Liver (tissue), 9 donors: ENCODE results near the gene KRTAP5-6. TPM values are rescaled to one million over a fixed set of nuclear protein-coding genes. Genes with fewer than 3 reads are reported as not detected.
A peak's percentile ranks its signal among the peaks of the same experiment; 100 is the strongest.
"Not testable (repeated sequence)": the region's sequence is repeated elsewhere in the genome, so short reads cannot be mapped to it uniquely, and the experiment has no call there.

Experiments
- DNase-seq: peaks from one replicate; pipeline ENCODE4 v3.0.0-alpha.2; 2017; ENCODE audit warnings: low spot score
- H3K27ac ChIP-seq, 2 donors: one replicate each; pipeline ENCODE4 v1.7.0; 2013; ENCODE audit warnings: inconsistent platforms in 2 of 2, low read length in 2 of 2, control low read depth in 1 of 2, low read depth in 1 of 2, mild to moderate bottlenecking in 1 of 2
- H3K27me3 ChIP-seq, 4 donors: one replicate each; pipeline versions ENCODE4 v1.6.1 to v1.7.0; 2013; ENCODE audit warnings: low read length in 3 of 4, inconsistent platforms in 1 of 4, mild to moderate bottlenecking in 1 of 4, moderate library complexity in 1 of 4; ENCODE audit not compliant: control insufficient read depth in 4 of 4, insufficient read depth in 4 of 4
- H3K36me3 ChIP-seq, 4 donors: one replicate each; pipeline versions ENCODE4 v1.6.1 to v1.7.0; 2013; ENCODE audit warnings: low read length in 3 of 4, mild to moderate bottlenecking in 3 of 4, low read depth in 1 of 4, moderate library complexity in 1 of 4; ENCODE audit not compliant: control insufficient read depth in 4 of 4, insufficient read depth in 3 of 4
- H3K4me1 ChIP-seq, 4 donors: one replicate each; pipeline versions ENCODE4 v1.6.1 to v1.7.0; 2013; ENCODE audit warnings: low read length in 3 of 4, mild to moderate bottlenecking in 3 of 4, moderate library complexity in 1 of 4; ENCODE audit not compliant: control insufficient read depth in 4 of 4, insufficient read depth in 4 of 4
- H3K4me3 ChIP-seq, 3 donors: one replicate each; pipeline versions ENCODE4 v1.6.1 to v1.7.0; 2013; ENCODE audit warnings: low read length in 3 of 3, control low read depth in 1 of 3, low read depth in 1 of 3, mild to moderate bottlenecking in 1 of 3
- H3K9ac ChIP-seq, 2 donors: one replicate each; pipeline ENCODE4 v1.7.0; 2013; ENCODE audit warnings: low read length in 2 of 2, mild to moderate bottlenecking in 2 of 2, moderate library complexity in 2 of 2, control low read depth in 1 of 2, low read depth in 1 of 2
- H3K9me3 ChIP-seq, 4 donors: one replicate each; pipeline versions ENCODE4 v1.6.1 to v1.7.0; 2013; ENCODE audit warnings: low read length in 3 of 4; ENCODE audit not compliant: control insufficient read depth in 4 of 4
- FOXA1 ChIP-seq: IDR thresholded peaks from 2 replicates; pipeline ENCODE4 v1.6.1; 2016; ENCODE audit warnings: antibody characterized with exemption
- FOXA2 ChIP-seq: IDR thresholded peaks from 2 replicates; pipeline ENCODE4 v1.6.1; 2016; ENCODE audit warnings: antibody characterized with exemption
- GABPA ChIP-seq, 2 donors: IDR thresholded peaks in 1 of 2; conservative IDR thresholded peaks in 1 of 2; 2 replicates each; pipeline ENCODE4 v1.6.1; 2016; ENCODE audit warnings: antibody characterized with exemption in 2 of 2, mild to moderate bottlenecking in 1 of 2, moderate library complexity in 1 of 2
- HNF4A ChIP-seq, 2 donors: conservative IDR thresholded peaks; 2 replicates each; pipeline ENCODE4 v1.6.1; 2016; ENCODE audit warnings: antibody characterized with exemption in 2 of 2, mild to moderate bottlenecking in 2 of 2
- HNF4G ChIP-seq: IDR thresholded peaks from 2 replicates; pipeline ENCODE4 v1.6.1; 2016; ENCODE audit warnings: antibody characterized with exemption
- JUND ChIP-seq, 2 donors: IDR thresholded peaks; 2 replicates each; pipeline ENCODE4 v1.6.1; 2016; ENCODE audit warnings: antibody characterized with exemption in 2 of 2
- MAX ChIP-seq: IDR thresholded peaks from 2 replicates; pipeline ENCODE4 v1.6.1; 2016; ENCODE audit warnings: antibody characterized with exemption
- RAD21 ChIP-seq, 2 donors: IDR thresholded peaks; 2 replicates each; pipeline ENCODE4 v1.6.1; 2016; ENCODE audit warnings: antibody characterized with exemption in 2 of 2, mild to moderate bottlenecking in 2 of 2
- REST ChIP-seq: IDR thresholded peaks from 2 replicates; pipeline ENCODE4 v1.6.1; 2016; ENCODE audit warnings: antibody characterized with exemption, mild to moderate bottlenecking
- RXRA ChIP-seq, 2 donors: IDR thresholded peaks; 2 replicates each; pipeline ENCODE4 v1.6.1; 2017 to 2018; ENCODE audit warnings: antibody characterized with exemption in 2 of 2, mild to moderate bottlenecking in 1 of 2
- SP1 ChIP-seq: IDR thresholded peaks from 2 replicates; pipeline ENCODE4 v1.6.1; 2018; ENCODE audit warnings: antibody characterized with exemption, mild to moderate bottlenecking
- TAF1 ChIP-seq: conservative IDR thresholded peaks from 2 replicates; pipeline ENCODE4 v1.6.1; 2016; ENCODE audit warnings: antibody characterized with exemption, mild to moderate bottlenecking
- YY1 ChIP-seq: IDR thresholded peaks from 2 replicates; pipeline ENCODE4 v1.6.1; 2016; ENCODE audit warnings: antibody characterized with exemption, mild to moderate bottlenecking
- ZBTB33 ChIP-seq: IDR thresholded peaks from 2 replicates; pipeline ENCODE4 v1.6.1; 2016; ENCODE audit warnings: antibody characterized with exemption
- WGBS: extraction: QIAGEN DNeasy Blood & Tissue Kit; methylation state at CpG from one replicate; pipeline ENCODE4 v1.1.7; 2013; 5-methylcytosine and 5-hydroxymethylcytosine counted together
- polyA plus RNA-seq, 2 donors: library from polyadenylated mRNA; stranded (reverse) in 1 of 2; unstranded in 1 of 2; fragments of 200-250 nt in 1 of 2; fragments of >200 nt in 1 of 2; fragmentation: Nextera tagmentation in 1 of 2; extraction: Ambion mirVana in 1 of 2; gene quantifications; one replicate each; pipeline versions ENCODE4 v1.2.1 to v1.2.3, GENCODE V29; 2013 to 2015
- total RNA-seq, 2 donors: library from RNA; depleted of rRNA; stranded (reverse); fragments of >200 nt; gene quantifications; one replicate each; pipeline ENCODE4 v1.2.3, GENCODE V29; 2014
- TF ChIP-seq, protein P1 (sequence below): IDR thresholded peaks from 2 replicates; pipeline ENCODE4 v1.6.1; 2016; ENCODE audit warnings: antibody characterized with exemption
- donor health status: healthy.
- donor health status: healthy.
- donor health status: healthy.
- donor health status: healthy.
- donor health status: healthy.

KRTAP5-6 gene
- total and polyA plus RNA-seq, 4 donors, result 0.84 to 1.2 TPM; not detected in 2

DNA sequence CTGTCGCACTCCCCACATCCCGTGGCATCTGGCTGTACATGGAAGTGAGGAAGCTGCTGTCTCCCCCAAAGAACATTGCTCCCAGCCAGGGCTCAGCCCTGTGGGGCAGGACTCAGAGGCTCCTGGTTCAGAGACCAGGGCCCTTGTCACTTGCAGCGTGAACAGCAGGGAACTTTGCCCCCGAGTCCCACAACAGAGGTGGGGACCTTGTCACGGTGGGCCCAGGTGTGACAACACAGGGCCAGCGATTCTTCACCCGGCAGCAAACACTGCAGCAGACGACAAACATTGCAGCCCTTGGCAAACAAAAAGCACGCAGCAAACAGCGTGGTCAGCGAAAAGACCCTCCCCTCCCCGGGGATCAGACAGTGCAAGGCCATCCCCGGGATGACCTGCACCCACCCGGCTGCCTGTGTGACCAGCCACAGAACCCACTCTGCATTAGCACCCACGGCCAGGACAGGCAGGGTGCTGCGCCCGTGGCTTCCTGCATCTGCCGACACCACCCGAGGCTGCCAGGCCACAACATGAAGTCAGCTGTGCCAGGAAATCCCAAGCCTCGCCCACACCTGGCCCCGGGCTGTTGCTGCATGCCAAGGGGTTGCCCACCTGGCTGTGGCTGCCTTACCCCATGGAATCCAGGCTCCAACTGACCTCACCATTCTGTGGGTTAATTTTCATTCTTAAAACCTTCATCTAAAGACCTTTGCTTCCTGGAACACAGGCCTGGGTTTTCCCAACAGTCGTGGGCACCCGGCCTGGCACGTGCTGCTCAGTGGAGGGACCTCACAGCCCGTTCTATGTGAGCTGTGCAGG is 35.3 kb upstream of the KRTAP5-6 start:
- Histone ChIP-seq H3K9ac (peak overlapping the region in 1 of 2 donors; percentile 74), H3K27ac (peak overlapping the region; percentile 77 to 78), H3K4me1 (peaks cover 2 to 13% (median 7%) of the 10 kb centered on the region in 4 donors)
- DNase-seq, H3K4me3 ChIP-seq, H3K9me3 ChIP-seq, H3K27me3 ChIP-seq, H3K36me3 ChIP-seq: not testable (repeated sequence)
- TF ChIP-seq HNF4G (peak; percentile 76), FOXA2 (peak; percentile 21), SP1 (peak; percentile 74), GABPA (IDR thresholded peaks at IDR 0.05 in 1 of 2, conservative IDR thresholded peaks at IDR 0.05 in 1 of 2) (peak in 1 of 2 donors; percentile 13), REST (peak; percentile 4), RXRA (IDR thresholded peaks at IDR 0.05) (peak; percentile 72 to 84), MAX (peak; percentile 29), HNF4A (conservative IDR thresholded peaks at IDR 0.05) (peak; percentile 70 to 80)
- 23% methylated on average over 21 of the region's 25 CpGs for WGBS

DNA sequence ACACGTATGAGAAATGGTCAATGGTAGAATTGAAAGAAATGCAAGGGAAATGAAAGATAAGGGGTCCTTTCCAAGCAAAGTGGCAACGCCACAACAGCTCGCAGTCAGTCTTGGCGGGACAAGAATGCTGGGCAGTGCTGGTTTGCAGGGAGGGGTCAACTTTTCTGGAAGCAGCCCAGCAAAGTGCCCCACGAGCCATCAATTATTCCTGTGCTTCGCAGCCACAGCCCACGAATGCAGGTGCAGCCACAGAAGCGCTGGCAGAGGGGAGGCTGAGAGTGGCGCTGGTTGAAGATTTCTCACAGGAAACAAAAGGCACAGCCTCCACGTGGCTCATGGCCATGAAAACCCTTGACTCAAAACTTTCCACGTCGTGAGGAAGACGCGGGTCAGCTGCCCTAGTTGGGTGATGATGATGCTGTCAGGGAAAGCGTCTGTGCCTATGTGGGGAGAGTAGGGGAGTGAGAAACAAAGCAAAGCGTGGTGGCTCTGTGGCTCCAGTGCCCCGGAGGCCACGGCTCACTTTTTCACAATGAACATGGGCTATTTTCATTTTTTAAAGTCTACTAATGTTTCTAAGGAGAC is 34.2 kb upstream of the KRTAP5-6 start:
- not testable (repeated sequence) for H3K27me3 ChIP-seq, H3K4me3 ChIP-seq, H3K36me3 ChIP-seq, H3K9me3 ChIP-seq, DNase-seq
- peak overlapping the region; percentile 22 to 38 for H3K9ac ChIP-seq
- 43% methylated on average over 18 of the region's 18 CpGs for WGBS
- peaks cover 3 to 20% (median 10%) of the 10 kb centered on the region in 4 donors for H3K4me1 ChIP-seq
- H3K27ac ChIP-seq, result peak overlapping the region; percentile 77 to 78

GRCh38 chr11:1665313-1665712 is 31.7 kb upstream of the KRTAP5-6 start:
- no peaks in the 10 kb centered on the region for H3K27me3 ChIP-seq
- H3K9me3 ChIP-seq, result no peaks in the 10 kb centered on the region
- WGBS, result 37% methylated on average over 7 of the region's 8 CpGs
- peak overlapping the region; percentile 78 to 81 for H3K27ac ChIP-seq
- H3K4me1 ChIP-seq, result peaks cover 5 to 34% (median 20%) of the 10 kb centered on the region in 4 donors
- DNase-seq, result no peak
- no peaks in the 10 kb centered on the region for H3K36me3 ChIP-seq
- H3K4me3 ChIP-seq, result peak overlapping the region; percentile 33 to 48 (median 34)
- H3K9ac ChIP-seq, result peak overlapping the region in 1 of 2 donors; percentile 36
- no peak for TF ChIP-seq ZBTB33
- TF ChIP-seq RXRA (IDR thresholded peaks at IDR 0.05), result peak; percentile 75 to 94
- TF ChIP-seq HNF4G, result no peak
- TF ChIP-seq TAF1, result no peak
- no peak for TF ChIP-seq MAX
- TF ChIP-seq, protein P1, sequence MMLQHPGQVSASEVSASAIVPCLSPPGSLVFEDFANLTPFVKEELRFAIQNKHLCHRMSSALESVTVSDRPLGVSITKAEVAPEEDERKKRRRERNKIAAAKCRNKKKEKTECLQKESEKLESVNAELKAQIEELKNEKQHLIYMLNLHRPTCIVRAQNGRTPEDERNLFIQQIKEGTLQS, result no peak
- TF ChIP-seq SP1, result peak; percentile 81
- no peak for TF ChIP-seq FOXA2
- no peak for TF ChIP-seq REST
- TF ChIP-seq FOXA1, result no peak
- TF ChIP-seq RAD21 (IDR thresholded peaks at IDR 0.05), result peak in 1 of 2 donors; percentile 16
- peak; percentile 46 to 61 for TF ChIP-seq HNF4A (conservative IDR thresholded peaks at IDR 0.05)
- TF ChIP-seq YY1, result no peak
- no peak for TF ChIP-seq JUND (IDR thresholded peaks at IDR 0.05)
